GM12875 (cell line): Measurements from ENCODE around the gene HOGA1.

Source experiments
- H3K4me3 ChIP-seq: one replicate; pipeline ENCODE4 v1.5.1; 2011; ENCODE audit warnings: low read depth, low read length, control low read depth
- CTCF ChIP-seq: IDR thresholded peaks from 2 replicates; pipeline ENCODE4 v1.5.1; 2011; ENCODE audit warnings: low read depth, mild to moderate bottlenecking, control low read depth, inconsistent platforms, low read length, moderate library complexity, borderline replicate concordance; ENCODE audit not compliant: insufficient read depth

Gene HOGA1

GRCh38 chr10:97607095-97607636 is 23.0 kb downstream of the HOGA1 start:
- no peak for TF ChIP-seq CTCF
- no peak overlapping the region for H3K4me3 ChIP-seq

DNA sequence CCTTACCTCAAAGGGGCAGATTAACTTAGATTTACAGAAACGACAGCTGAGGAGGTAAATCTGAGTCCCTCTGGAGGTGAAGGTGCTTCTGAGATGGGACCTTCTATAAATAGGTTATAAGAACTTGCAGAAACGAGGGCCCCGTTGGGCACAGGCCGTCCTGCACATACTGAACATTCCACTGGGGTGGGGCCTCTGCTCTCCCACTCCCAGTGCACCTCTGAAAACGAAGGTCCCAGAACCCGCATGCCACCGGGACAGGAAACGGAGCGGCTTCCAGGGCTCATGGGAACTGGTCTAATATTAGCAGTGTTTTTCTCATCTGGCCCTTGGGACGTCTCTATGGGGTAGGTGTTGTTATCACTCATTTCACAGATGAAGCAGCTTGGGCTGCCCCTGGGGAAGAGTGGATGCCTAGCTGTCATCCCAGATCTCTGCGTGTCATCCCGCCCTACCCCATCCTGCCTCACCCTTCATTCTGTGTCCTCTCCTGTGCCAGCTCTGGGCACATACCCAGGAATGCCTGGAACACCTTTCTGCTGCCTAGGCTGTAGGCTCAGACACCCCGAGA is 24.9 kb downstream of the HOGA1 start:
- no peak overlapping the region for H3K4me3 ChIP-seq
- no peak for TF ChIP-seq CTCF

DNA sequence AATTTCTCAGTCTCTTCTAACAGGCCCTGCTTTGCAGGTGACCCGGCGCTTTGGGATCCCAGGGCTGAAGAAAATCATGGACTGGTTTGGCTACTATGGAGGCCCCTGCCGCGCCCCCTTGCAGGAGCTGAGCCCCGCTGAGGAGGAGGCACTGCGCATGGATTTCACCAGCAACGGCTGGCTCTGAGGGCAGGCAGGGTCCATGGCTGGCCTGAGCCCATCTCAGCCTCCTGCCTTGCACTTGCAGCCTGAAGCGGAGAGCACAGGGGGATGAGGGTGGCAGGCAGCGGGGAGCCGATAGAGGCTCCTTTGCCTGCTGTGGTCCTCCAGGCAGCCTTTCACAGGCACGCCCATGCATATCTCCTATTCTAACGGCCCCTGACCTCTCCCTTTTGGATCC is 27.3 kb downstream of the HOGA1 start:
- TF ChIP-seq CTCF: no peak
- no peak overlapping the region for H3K4me3 ChIP-seq

GRCh38 chr10:97612386-97612785 is 28.2 kb downstream of the HOGA1 start:
- 0 out of 2 replicates have a peak, but pooled peaks have one; percentile 11 for TF ChIP-seq CTCF
- H3K4me3 ChIP-seq: no peak overlapping the region

DNA sequence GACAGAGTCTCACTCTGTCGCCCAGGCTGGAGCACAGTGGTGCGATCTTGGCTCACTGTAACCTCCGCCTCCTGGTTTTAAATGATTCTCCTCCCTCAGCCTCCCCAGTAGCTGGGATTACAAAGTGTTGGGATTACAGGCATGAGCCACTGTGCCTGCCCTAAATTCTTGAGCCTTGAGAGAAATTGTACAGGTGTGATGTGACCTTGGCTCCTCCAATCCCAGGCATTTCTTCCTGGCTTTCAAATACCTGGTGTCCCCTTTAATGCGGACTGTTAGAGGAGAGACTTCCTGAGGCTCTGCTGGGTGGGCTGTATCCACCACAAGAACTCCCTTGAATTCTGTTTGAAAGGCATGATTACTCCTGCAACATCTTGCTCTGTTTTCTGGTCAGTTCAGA is 34.1 kb downstream of the HOGA1 start:
- TF ChIP-seq CTCF: no peak
- H3K4me3 ChIP-seq: no peak overlapping the region

DNA sequence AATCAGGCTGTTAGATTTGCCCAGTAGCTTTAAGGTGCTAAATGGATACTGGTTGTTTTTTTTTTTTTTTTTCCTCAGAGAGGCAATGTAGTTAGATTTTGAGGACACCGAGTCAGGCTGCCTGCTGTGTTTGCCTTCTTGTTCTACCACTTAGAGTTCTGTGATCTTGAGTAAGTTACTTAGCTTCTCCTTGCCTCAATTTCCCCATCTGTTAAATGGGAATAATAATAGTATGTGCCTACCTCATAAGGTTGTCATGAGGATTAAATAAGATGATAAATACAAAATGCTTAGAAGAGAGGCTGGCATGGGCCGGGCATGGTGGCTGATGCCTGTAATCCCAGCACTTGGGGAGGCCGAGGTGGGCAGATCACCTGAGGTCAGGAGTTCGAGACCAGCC is 34.5 kb downstream of the HOGA1 start:
- H3K4me3 ChIP-seq: no peak overlapping the region
- TF ChIP-seq CTCF: no peak

DNA sequence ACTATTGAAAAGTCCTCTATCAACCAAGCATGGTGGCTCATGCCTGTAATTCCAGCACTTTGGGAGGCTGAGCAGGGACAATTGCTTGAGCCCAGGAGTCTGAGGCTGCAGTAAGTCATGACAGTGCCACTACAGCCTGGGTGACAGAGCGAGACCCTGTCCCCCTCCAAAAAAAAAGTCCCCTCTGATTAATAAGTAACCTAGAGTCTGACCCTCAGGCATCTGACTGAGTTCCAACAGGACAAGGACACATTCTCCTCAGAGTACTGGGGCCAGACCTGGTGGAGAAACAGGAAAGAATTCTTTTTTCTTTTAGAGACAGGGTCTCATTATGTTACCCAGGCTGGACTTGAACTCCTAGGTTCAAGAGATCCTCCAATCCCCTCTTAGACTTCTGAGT is 39.1 kb downstream of the HOGA1 start:
- H3K4me3 ChIP-seq: no peak overlapping the region
- TF ChIP-seq CTCF: no peak
